Fibroblast of lung (primary cell): ENCODE data around the gene CYB5A.

Source experiments
- EZH2 ChIP-seq: IDR thresholded peaks from 2 replicates; pipeline ENCODE4 v1.5.1; 2012; ENCODE audit warnings: low read length, control low read depth, mild to moderate bottlenecking; ENCODE audit errors: missing control alignments
- TF ChIP-seq, protein P1 (sequence below), 2 donors: IDR thresholded peaks in 1 of 2; conservative IDR thresholded peaks in 1 of 2; 1 replicate in 1 of 2; 2 replicates in 1 of 2; pipeline ENCODE4 v1.5.1; 2011 to 2012; ENCODE audit warnings: low read length in 2 of 2, control low read depth in 1 of 2, inconsistent platforms in 1 of 2, low read depth in 1 of 2, mild to moderate bottlenecking in 1 of 2

DNA sequence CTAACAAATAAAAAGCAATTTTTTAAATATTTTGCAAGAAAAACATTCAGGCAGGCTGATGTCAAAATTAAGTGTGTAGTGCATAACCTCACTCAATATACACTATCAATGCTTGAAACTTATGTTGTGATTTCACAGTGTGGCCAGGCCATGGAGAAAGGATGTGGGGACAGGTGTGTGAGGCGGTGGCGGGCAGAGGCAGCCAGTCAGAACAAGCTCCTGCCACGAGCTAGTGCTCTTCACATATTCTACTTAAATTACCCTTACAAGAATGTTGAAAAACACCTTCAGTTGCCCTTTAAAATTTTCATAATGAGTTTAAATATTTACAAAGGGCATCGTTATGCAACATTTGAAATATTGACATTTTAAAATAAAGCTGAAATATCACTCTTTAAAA is 43.2 kb downstream of the CYB5A start:
- TF ChIP-seq, protein P1, sequence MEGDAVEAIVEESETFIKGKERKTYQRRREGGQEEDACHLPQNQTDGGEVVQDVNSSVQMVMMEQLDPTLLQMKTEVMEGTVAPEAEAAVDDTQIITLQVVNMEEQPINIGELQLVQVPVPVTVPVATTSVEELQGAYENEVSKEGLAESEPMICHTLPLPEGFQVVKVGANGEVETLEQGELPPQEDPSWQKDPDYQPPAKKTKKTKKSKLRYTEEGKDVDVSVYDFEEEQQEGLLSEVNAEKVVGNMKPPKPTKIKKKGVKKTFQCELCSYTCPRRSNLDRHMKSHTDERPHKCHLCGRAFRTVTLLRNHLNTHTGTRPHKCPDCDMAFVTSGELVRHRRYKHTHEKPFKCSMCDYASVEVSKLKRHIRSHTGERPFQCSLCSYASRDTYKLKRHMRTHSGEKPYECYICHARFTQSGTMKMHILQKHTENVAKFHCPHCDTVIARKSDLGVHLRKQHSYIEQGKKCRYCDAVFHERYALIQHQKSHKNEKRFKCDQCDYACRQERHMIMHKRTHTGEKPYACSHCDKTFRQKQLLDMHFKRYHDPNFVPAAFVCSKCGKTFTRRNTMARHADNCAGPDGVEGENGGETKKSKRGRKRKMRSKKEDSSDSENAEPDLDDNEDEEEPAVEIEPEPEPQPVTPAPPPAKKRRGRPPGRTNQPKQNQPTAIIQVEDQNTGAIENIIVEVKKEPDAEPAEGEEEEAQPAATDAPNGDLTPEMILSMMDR (conservative IDR thresholded peaks at IDR 0.05 in 1 of 2, IDR thresholded peaks at IDR 0.05 in 1 of 2; ENCODE audit: low read depth in 1 of 2, low read length in 2 of 2): no peak
- no peak for TF ChIP-seq EZH2
